ENCODE results near the gene ZFYVE26.

The ZFYVE26 gene

GRCh38 chr14:67817750-67818438, 1.5 kb upstream of the ZFYVE26 start:
- no peak for DNase-seq (ENCODE audit: low read depth)
- no peak for TF ChIP-seq CTCF (IDR thresholded peaks at IDR 0.05; ENCODE audit: low read depth, low read length, missing control alignments)
- H3K4me3 ChIP-seq (ENCODE audit: low read depth, low read length): no peak overlapping the region
- in situ Hi-C loops (cut with HindIII; ENCODE audit: low sequenced_read_pairs): no loop called here

- in situ Hi-C loops (cut with HindIII; ENCODE audit: low sequenced_read_pairs): no loop called here
- DNase-seq (ENCODE audit: low read depth): no peak
- peak overlapping the region; percentile 88 for H3K4me3 ChIP-seq (ENCODE audit: low read depth, low read length)
- no peak for TF ChIP-seq CTCF (IDR thresholded peaks at IDR 0.05; ENCODE audit: low read depth, low read length, missing control alignments)
Observed at GRCh38 chr14:67815573-67816225, 691 bp downstream of the ZFYVE26 start.

- in situ Hi-C loops (cut with HindIII; ENCODE audit: low sequenced_read_pairs): no loop called here
- DNase-seq (ENCODE audit: low read depth): no peak
- H3K4me3 ChIP-seq (ENCODE audit: low read depth, low read length): no peak overlapping the region
- TF ChIP-seq CTCF (IDR thresholded peaks at IDR 0.05; ENCODE audit: low read depth, low read length, missing control alignments): no peak
Observed at GRCh38 chr14:67814821-67815220, 1.6 kb downstream of the ZFYVE26 start.

DNA sequence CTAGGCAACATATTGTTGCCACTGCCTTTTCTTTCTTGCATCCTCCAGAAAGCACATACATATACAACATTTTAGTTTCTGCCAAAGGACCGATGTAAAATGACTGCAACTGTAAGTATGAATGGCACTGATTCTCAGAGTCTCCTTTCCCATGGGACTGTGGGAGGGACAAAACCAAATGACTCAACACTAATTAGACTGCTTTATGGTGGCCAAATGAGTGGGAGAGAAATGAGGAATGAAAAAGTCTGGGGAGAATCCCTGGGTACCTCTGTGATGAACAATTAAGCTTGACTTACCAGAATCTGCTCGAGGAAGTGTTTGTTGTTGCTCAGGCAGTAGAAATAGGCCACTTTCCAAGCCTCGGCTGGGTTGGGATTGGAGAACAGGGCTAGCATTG, 10.1 kb downstream of the ZFYVE26 start:
- no peak overlapping the region for H3K4me3 ChIP-seq (ENCODE audit: low read depth, low read length)
- TF ChIP-seq CTCF (IDR thresholded peaks at IDR 0.05; ENCODE audit: low read depth, low read length, missing control alignments): no peak
- in situ Hi-C loops (cut with HindIII; ENCODE audit: low sequenced_read_pairs): no loop called here
- DNase-seq (ENCODE audit: low read depth): no peak

DNA sequence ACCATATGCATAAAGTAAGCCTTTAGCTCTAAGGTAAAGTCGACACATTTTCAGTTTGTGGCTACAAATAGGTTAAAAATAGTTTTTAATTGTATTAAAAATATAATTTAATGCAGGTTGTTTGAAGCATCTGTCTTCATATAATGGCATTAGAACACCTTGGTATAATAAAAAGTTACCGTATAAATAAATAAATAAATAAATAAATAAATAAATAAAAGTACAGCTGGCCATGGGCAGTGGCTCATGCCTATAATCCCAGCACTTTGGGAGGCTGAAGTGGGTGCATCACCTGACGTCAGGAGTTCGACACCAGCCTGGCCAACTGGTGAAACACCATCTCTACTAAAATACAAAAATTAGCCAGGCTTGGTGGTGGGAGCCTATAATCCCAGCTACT, 15.6 kb downstream of the ZFYVE26 start:
- no peak overlapping the region for H3K4me3 ChIP-seq (ENCODE audit: low read depth, low read length)
- in situ Hi-C loops (cut with HindIII; ENCODE audit: low sequenced_read_pairs): no loop called here
- TF ChIP-seq CTCF (IDR thresholded peaks at IDR 0.05; ENCODE audit: low read depth, low read length, missing control alignments): no peak
- no peak for DNase-seq (ENCODE audit: low read depth)

GRCh38 chr14:67798731-67799130, 17.7 kb downstream of the ZFYVE26 start:
- no peak for DNase-seq (ENCODE audit: low read depth)
- in situ Hi-C loops (cut with HindIII; ENCODE audit: low sequenced_read_pairs): no loop called here
- H3K4me3 ChIP-seq (ENCODE audit: low read depth, low read length): no peak overlapping the region
- no peak for TF ChIP-seq CTCF (IDR thresholded peaks at IDR 0.05; ENCODE audit: low read depth, low read length, missing control alignments)
